GM10266 (cell line): ENCODE data around the gene ACTL10.

ENCODE experiments used
- DNase-seq: peaks from one replicate; pipeline ENCODE4 v3.0.0; 2012; ENCODE audit errors: extremely low spot score
- TF ChIP-seq, protein P1 (sequence below): IDR thresholded peaks from 2 replicates; pipeline ENCODE4 v1.5.1; 2012; ENCODE audit warnings: mild to moderate bottlenecking, low read depth; ENCODE audit not compliant: control insufficient read depth, insufficient read depth; ENCODE audit errors: missing control alignments

ACTL10 gene

DNA sequence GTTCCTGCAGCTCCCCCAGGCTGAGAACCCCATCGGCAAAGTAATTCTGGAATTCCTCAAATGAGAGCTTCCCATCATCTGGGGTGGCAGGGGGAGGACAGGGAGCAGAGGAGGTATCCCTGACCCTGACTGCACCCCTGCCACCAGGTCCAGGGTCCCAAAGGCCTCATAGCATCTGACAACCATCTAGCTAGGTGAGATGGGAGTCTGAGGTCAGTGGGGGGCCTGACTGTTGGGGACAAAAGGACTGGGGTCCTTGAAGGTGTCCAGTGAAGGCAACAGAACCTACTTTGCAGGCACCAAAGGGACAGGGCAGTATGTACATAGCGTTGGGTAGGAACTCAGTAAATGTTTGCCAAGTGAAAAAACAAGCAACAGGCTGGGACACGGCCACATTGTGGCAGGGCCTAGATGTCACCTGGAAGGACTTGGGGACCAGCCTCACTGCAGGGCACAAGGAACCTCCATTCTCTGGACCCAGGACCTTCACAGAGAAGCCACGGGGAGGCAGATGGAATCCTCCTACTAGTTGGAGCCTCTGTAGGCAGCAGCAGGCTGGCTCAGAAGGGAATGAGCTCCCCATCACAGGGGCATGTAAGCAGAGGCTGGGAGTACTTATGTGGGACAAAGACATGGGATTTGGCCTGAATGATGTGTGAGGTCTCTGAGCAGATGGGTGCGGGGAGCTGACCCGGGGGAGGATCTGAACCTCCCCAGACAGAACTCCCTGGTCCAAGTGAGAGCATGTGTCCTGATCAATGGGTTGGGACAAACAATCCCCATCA is 4.2 kb downstream of the ACTL10 start:
- no peak for DNase-seq
- TF ChIP-seq, protein P1, sequence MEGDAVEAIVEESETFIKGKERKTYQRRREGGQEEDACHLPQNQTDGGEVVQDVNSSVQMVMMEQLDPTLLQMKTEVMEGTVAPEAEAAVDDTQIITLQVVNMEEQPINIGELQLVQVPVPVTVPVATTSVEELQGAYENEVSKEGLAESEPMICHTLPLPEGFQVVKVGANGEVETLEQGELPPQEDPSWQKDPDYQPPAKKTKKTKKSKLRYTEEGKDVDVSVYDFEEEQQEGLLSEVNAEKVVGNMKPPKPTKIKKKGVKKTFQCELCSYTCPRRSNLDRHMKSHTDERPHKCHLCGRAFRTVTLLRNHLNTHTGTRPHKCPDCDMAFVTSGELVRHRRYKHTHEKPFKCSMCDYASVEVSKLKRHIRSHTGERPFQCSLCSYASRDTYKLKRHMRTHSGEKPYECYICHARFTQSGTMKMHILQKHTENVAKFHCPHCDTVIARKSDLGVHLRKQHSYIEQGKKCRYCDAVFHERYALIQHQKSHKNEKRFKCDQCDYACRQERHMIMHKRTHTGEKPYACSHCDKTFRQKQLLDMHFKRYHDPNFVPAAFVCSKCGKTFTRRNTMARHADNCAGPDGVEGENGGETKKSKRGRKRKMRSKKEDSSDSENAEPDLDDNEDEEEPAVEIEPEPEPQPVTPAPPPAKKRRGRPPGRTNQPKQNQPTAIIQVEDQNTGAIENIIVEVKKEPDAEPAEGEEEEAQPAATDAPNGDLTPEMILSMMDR: no peak

DNA sequence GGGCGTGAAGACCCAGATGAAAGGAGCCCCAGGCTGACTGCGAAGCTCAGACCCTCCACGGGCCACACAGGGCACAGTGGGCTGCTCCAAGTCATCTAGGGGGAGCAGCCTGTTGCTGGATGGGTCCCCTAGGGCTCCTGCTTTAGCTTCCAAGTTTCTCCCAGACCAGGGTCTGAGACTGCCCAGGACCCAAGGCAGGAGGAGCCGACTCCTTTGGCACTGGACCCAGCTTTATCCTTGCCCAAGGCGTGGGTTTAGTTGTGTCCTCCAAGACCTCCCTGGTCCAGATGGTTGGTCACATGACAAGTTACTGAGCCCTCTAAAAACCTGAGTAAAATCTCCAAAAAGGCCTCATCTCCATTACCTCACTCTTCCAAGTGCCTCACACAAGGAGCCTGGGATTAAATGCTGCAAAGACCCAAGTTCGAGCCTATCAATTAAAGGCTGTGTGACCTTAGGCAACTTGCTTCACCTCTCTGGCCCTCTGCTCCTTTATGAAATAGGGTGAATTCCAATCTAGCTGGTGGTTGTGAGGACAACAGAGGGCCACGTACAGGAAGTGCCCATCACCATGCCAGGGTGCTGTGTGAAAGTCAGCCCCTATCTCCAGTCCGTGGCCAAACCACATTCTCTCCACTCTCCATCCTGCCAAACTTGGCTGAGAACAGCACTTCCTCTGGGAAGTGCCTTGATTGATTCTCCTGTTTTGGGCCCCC is 5.0 kb downstream of the ACTL10 start:
- DNase-seq: no peak
- TF ChIP-seq, protein P1: no peak

DNA sequence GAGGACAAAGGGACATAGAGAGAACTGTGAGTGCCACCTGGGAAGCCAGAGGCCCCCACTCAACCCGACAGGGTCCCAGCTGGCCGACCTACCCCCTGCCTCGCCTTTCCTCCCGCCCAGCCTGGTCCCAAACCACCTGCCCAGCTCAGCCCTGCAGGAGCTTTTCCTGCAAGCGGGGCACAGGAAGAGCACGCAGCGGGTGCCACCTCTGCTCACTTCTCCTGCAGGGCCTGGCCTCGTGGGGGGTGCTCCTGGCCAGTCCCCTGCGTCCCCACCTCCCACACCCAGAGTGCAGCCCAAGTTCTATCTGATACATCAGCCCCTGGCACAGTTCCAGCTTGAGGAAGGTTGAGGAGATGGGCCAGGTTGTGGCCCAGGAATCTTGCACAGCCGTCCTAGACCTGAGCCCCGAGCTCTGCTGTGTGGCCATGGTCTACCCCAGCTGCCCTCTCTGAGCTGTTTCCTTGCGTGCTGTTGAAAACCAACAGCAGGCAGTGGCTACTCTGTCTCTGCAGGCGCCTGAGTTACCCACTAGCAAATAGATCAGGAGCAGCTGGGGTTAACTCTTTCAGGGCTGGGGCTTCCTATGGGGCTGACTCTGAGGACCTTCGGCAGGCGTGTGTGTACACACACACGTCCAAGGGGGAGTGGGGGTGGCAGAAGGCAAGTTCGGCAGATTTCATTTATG is 5.8 kb downstream of the ACTL10 start:
- DNase-seq: no peak
- TF ChIP-seq, protein P1: no peak

DNA sequence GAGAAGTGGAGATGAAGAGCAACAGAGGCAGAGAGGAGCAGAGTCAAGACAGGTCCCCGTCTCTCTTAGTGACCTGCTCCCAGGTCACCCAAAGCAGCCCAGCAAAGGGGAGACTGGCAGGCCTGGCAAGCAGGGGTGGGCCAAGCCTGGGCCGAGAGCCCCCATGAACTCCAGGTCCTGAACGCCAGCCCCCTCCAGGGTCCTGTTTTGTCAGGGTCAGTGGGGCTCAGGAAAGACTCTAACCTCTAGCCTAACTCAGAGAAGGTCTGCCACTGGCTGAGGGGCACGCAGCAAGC is 6.3 kb downstream of the ACTL10 start:
- TF ChIP-seq, protein P1: no peak

DNA sequence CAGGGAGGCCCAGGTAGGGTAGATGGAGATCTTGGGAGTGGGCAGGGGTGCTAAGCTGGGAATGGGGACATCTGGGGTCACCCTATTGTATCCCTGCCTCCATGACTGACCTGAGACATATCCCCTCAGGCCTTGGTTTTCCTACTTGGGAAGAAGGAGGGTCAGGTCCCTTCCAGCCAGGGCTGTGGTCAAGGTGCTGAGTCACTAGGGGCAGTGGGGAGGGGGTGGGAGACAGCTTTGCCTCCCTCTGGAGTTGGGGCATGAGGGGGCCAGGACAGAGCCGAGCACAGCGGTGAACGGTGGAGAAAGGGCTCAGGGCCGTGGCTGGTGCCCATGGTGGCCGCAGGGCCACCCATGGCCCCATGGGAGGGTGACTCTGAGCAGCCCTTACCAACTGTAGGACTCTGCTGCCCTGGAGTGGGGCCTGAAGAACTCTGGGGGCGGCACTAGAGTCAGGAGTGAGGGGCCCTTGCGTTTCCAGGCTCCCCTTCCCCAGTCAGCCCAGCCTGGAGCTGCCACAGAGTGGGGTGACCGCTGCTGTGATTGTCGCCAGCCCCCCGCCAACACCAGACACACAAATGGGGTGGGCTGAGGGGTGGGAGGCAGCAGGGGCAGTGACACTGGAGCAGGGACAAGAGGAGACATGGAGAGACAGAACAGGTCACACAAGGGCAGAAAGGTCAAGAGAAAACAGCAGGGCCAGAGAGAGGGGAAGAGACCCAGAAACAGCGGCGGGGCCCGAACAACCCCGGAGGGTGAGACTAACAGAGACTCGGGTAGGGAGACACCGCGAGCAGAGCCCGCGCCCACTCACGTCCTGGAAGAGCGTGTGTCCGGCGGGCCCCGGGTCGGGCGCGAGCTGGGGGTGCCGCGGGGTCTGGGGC is 6.9 kb downstream of the ACTL10 start:
- TF ChIP-seq, protein P1: no peak
- DNase-seq: peak; percentile 78

More for the DNA sequence above, 6.3 kb downstream of the ACTL10 start:
- DNase-seq: no peak

DNA sequence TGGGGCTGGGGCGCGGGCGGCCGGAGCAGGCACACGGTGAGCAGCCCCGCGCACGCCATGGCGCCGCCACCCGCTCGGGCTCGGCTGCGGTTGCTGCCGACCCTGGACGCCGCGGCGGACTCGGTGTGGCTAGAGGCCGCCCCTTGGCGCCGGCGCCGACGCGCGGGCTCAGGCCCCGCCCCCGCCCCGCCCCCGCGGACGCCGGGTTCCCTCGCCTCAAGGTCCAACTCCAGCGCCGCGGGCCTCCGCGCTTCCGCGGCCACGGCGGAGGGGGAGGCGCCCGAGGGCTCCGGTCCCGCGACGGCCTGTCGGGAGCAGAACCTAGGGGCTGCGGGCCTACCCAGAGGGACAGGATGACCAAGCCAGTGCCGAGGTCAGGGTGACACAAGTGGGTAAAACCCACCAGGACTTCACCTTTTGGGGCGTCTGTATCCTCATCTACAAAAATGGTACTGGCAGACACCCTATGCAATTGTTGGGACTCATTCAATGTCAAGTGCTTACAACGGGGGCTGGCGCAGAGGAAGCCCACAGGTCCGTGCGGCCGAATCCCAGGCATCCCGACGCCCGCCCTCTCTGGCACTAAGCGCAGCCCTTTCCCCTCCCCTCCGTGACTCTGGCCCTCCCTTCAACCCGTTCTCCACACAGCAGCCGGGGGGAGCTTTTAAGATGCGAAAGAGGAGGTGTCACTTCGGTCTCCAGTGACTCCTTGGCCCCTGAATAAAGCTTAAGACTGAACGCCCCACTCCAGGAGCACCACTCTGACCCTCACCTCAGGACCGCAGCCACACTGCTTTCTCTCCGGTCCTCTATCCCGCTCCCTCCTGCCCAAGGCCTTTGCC is 7.8 kb downstream of the ACTL10 start, which contains the start of gene NECAB3:
Gene NECAB3 (minus strand): TSS at position 135 of the 842 bp plus-strand sequence. CDS start 76 bp downstream, at position 59.
- DNase-seq: peak; percentile 92
- TF ChIP-seq, protein P1: no peak
